Measurements from ENCODE around the gene SPRING1.

GRCh38 chr12:116689979-116690744 lies 47.7 kb downstream of the SPRING1 start:
- TF ChIP-seq TAF1 (IDR thresholded peaks at IDR 0.05; ENCODE audit: borderline replicate concordance, low read depth, low read length) (no peak), POLR2A (IDR thresholded peaks at IDR 0.05; ENCODE audit: low read depth, low read length) (no peak), POLR2AphosphoS5 (IDR thresholded peaks at IDR 0.05; ENCODE audit: low read depth, low read length) (no peak)

Data from GM12892 (cell line).